OCI-LY1 (cell line): ENCODE results near the gene CYP2C18.

Source experiments
- CTCF ChIP-seq: fragments of 200-600 bp; sonication (generic), shearing (Covaris generic); IDR thresholded peaks from 2 replicates; pipeline ENCODE4 v1.5.1; 2017; ENCODE audit warnings: mild to moderate bottlenecking, antibody characterized with exemption, low read length, moderate library complexity, mixed read lengths
- EZH2 ChIP-seq: fragments of 200-600 bp; sonication (generic), shearing (Covaris generic); IDR thresholded peaks from 2 replicates; pipeline ENCODE4 v1.8.0; 2017; ENCODE audit warnings: borderline replicate concordance, mixed run types, mild to moderate bottlenecking, antibody characterized with exemption, low read length, moderate library complexity, mixed read lengths

- TF ChIP-seq CTCF (no peak), EZH2 (no peak)
These were observed 39.2 kb upstream of the CYP2C18 start for GRCh38 chr10:94644352-94644751.
